Limb (tissue), 2 donors: ENCODE measurements around the gene DCC.

Experiments
- DNase-seq, 2 donors: peaks; one replicate each; pipeline ENCODE4 v3.0.0-alpha.2; 2016; ENCODE audit errors: extremely low spot score in 2 of 2

Gene DCC

GRCh38 chr18:53152476-53152875 is 812.5 kb downstream of the DCC start:
- DNase-seq: no peak

GRCh38 chr18:53153281-53153680 is 813.3 kb downstream of the DCC start:
- DNase-seq: peak; percentile 9 to 48

- no peak for DNase-seq
Measured at GRCh38 chr18:53153800-53154199, 813.8 kb downstream of the DCC start.

- no peak for DNase-seq
Measured at GRCh38 chr18:53165770-53166169, 825.8 kb downstream of the DCC start.

GRCh38 chr18:53169346-53169745 is 829.3 kb downstream of the DCC start:
- DNase-seq: no peak

GRCh38 chr18:53191634-53192033 is 851.6 kb downstream of the DCC start:
- no peak for DNase-seq

- no peak for DNase-seq
Measured at GRCh38 chr18:53193870-53194269, 853.9 kb downstream of the DCC start.

GRCh38 chr18:53219853-53220252 is 879.9 kb downstream of the DCC start:
- DNase-seq: no peak

- DNase-seq: no peak
Measured at GRCh38 chr18:53224128-53224778, 884.3 kb downstream of the DCC start.

GRCh38 chr18:53225567-53226325 is 885.7 kb downstream of the DCC start:
- no peak for DNase-seq

- DNase-seq: no peak
Measured at GRCh38 chr18:53234610-53235009, 894.6 kb downstream of the DCC start.

GRCh38 chr18:53241161-53241560 is 901.2 kb downstream of the DCC start:
- DNase-seq: no peak

GRCh38 chr18:53253789-53254188 is 913.8 kb downstream of the DCC start:
- DNase-seq: no peak

- DNase-seq: no peak
Measured at GRCh38 chr18:53254265-53254664, 914.3 kb downstream of the DCC start.

GRCh38 chr18:53261241-53261640 is 921.2 kb downstream of the DCC start:
- DNase-seq: no peak

- no peak for DNase-seq
Measured at GRCh38 chr18:53266850-53267249, 926.9 kb downstream of the DCC start.

- no peak for DNase-seq
Measured at GRCh38 chr18:53268455-53268854, 928.5 kb downstream of the DCC start.

GRCh38 chr18:53281406-53281805 is 941.4 kb downstream of the DCC start:
- DNase-seq: no peak

GRCh38 chr18:53283708-53284107 is 943.7 kb downstream of the DCC start:
- DNase-seq: no peak

- no peak for DNase-seq
Measured at GRCh38 chr18:53305461-53305860, 965.5 kb downstream of the DCC start.

GRCh38 chr18:53319628-53320027 is 979.6 kb downstream of the DCC start:
- no peak for DNase-seq

- DNase-seq: no peak
Measured at GRCh38 chr18:53322163-53322562, 982.2 kb downstream of the DCC start.

- no peak for DNase-seq
Measured at GRCh38 chr18:53324353-53324752, 984.4 kb downstream of the DCC start.
